Measurements from ENCODE around the gene ORC4. TPM values are rescaled to one million over a fixed set of nuclear protein-coding genes. Genes with fewer than 3 reads are reported as not detected.

Gene ORC4
- polyA plus RNA-seq, 3 donors, result 30.2 to 34.0 (median 33.1) TPM

GRCh38 chr2:147886136-147886535 lies 134.4 kb downstream of the ORC4 start:
- Histone ChIP-seq H3K9ac (ENCODE audit: insufficient read depth, low read length, poor library complexity, severe bottlenecking) (no peak overlapping the region), H3K4me2 (replicated peaks; ENCODE audit: extremely low read depth, low read length, poor library complexity, severe bottlenecking) (no peak overlapping the region), H3K27me3 (ENCODE audit: control insufficient read depth in 2 of 2, insufficient read depth in 2 of 2, low read length in 2 of 2) (no peaks in the 10 kb centered on the region), H3K27ac (ENCODE audit: low read depth in 1 of 2, low read length in 2 of 2) (no peak overlapping the region), H3K4me3 (replicated peaks in 1 of 3; ENCODE audit: low read depth in 2 of 3, low read length in 3 of 3) (no peak overlapping the region), H3K4me1 (ENCODE audit: control insufficient read depth in 1 of 2, insufficient read depth in 2 of 2, low read length in 2 of 2) (no peaks in the 10 kb centered on the region), H3K9me3 (replicated peaks in 1 of 2; ENCODE audit: control insufficient read depth in 1 of 2, insufficient read depth in 1 of 2, low read length in 2 of 2) (no peaks in the 10 kb centered on the region), H3K36me3 (replicated peaks in 1 of 2; ENCODE audit: control insufficient read depth in 1 of 2, insufficient read depth in 2 of 2, low read length in 2 of 2) (no peaks in the 10 kb centered on the region), H2AFZ (ENCODE audit: insufficient read depth, low read depth, low read length, poor library complexity, severe bottlenecking) (no peak overlapping the region), H3K79me2 (ENCODE audit: insufficient read depth, low read length) (no peaks in the 10 kb centered on the region), H4K20me1 (ENCODE audit: insufficient read depth, low read length) (peaks cover 95% of the 10 kb centered on the region)
- WGBS (ENCODE audit: insufficient coverage), result no CpG with 5 or more reads among the region's 2 CpGs
- H3K36me3 Mint-ChIP-seq, result no peaks in the 10 kb centered on the region
- DNase-seq, result no peak
- no peak for TF ChIP-seq CTCF (IDR thresholded peaks at IDR 0.05)
- H3K9me3 Mint-ChIP-seq, result no peaks in the 10 kb centered on the region
- H3K4me3 Mint-ChIP-seq, result no peak overlapping the region
- H3K27me3 Mint-ChIP-seq (ENCODE audit: low read depth in 3 of 3), result no peaks in the 10 kb centered on the region
- H3K27ac Mint-ChIP-seq, result no peak overlapping the region
- intact Hi-C loops (cut with micrococcal nuclease), result no loop called here
- peaks cover 5% of the 10 kb centered on the region for H3K4me1 Mint-ChIP-seq

GRCh38 chr2:147884830-147885229 lies 135.7 kb downstream of the ORC4 start:
- no peak for TF ChIP-seq CTCF (IDR thresholded peaks at IDR 0.05)
- Mint-ChIP-seq H3K27me3 (ENCODE audit: low read depth in 3 of 3) (no peaks in the 10 kb centered on the region), H3K4me3 (no peak overlapping the region), H3K27ac (no peak overlapping the region), H3K4me1 (peaks cover 13% of the 10 kb centered on the region), H3K9me3 (no peaks in the 10 kb centered on the region), H3K36me3 (no peaks in the 10 kb centered on the region)
- Histone ChIP-seq H3K36me3 (replicated peaks in 1 of 2; ENCODE audit: control insufficient read depth in 1 of 2, insufficient read depth in 2 of 2, low read length in 2 of 2) (no peaks in the 10 kb centered on the region), H3K79me2 (ENCODE audit: insufficient read depth, low read length) (no peaks in the 10 kb centered on the region), H3K4me2 (replicated peaks; ENCODE audit: extremely low read depth, low read length, poor library complexity, severe bottlenecking) (no peak overlapping the region), H3K9me3 (replicated peaks in 1 of 2; ENCODE audit: control insufficient read depth in 1 of 2, insufficient read depth in 1 of 2, low read length in 2 of 2) (no peaks in the 10 kb centered on the region), H3K27me3 (ENCODE audit: control insufficient read depth in 2 of 2, insufficient read depth in 2 of 2, low read length in 2 of 2) (no peaks in the 10 kb centered on the region), H3K4me3 (replicated peaks in 1 of 3; ENCODE audit: low read depth in 2 of 3, low read length in 3 of 3) (no peak overlapping the region), H4K20me1 (ENCODE audit: insufficient read depth, low read length) (peaks cover 100% of the 10 kb centered on the region), H3K4me1 (ENCODE audit: control insufficient read depth in 1 of 2, insufficient read depth in 2 of 2, low read length in 2 of 2) (no peaks in the 10 kb centered on the region), H3K9ac (ENCODE audit: insufficient read depth, low read length, poor library complexity, severe bottlenecking) (no peak overlapping the region), H3K27ac (ENCODE audit: low read depth in 1 of 2, low read length in 2 of 2) (no peak overlapping the region), H2AFZ (ENCODE audit: insufficient read depth, low read depth, low read length, poor library complexity, severe bottlenecking) (no peak overlapping the region)
- intact Hi-C loops (cut with micrococcal nuclease), result no loop called here
- DNase-seq, result no peak

Measured in CD14-positive monocyte (primary cell).